Stomach (tissue), 9 donors: Measurements from ENCODE around the gene SEC24D. TPM values are rescaled to one million over a fixed set of nuclear protein-coding genes. Genes with fewer than 3 reads are reported as not detected.
"Not testable (repeated sequence)": the region's sequence is repeated elsewhere in the genome, so short reads cannot be mapped to it uniquely, and the experiment has no call there.

Source experiments
- DNase-seq, 2 donors: peaks; one replicate each; pipeline versions ENCODE4 v3.0.0 to v3.0.0-alpha.2; 2013 to 2019
- H3K27ac ChIP-seq, 5 donors: fragments of 200-600 bp in 4 of 5; sonication (generic) in 4 of 5; one replicate each; pipeline ENCODE4 v1.5.1; 2013 to 2019; ENCODE audit warnings: mild to moderate bottlenecking in 1 of 5, moderate library complexity in 1 of 5
- H3K27me3 ChIP-seq, 3 donors: fragments of 200-600 bp; sonication (generic); one replicate each; pipeline ENCODE4 v1.5.1; 2017 to 2019; ENCODE audit warnings: mixed run types in 1 of 3
- H3K36me3 ChIP-seq, 4 donors: fragments of 200-600 bp; sonication (generic); 1 replicate in 3 of 4; 2 replicates in 1 of 4; pipeline ENCODE4 v1.5.1; 2016 to 2019
- H3K4me1 ChIP-seq, 4 donors: fragments of 200-600 bp; sonication (generic); one replicate each; pipeline ENCODE4 v1.5.1; 2016 to 2019
- H3K4me3 ChIP-seq, 4 donors: fragments of 200-600 bp; sonication (generic) in 3 of 4; one replicate each; pipeline ENCODE4 v1.5.1; 2016 to 2019; ENCODE audit warnings: mild to moderate bottlenecking in 1 of 4
- H3K9me3 ChIP-seq, 4 donors: fragments of 200-600 bp; sonication (generic); one replicate each; pipeline ENCODE4 v1.5.1; 2016 to 2019
- CTCF ChIP-seq, 7 experiments: fragments of 450-650 bp in 4 of 7; fragments of 200-600 bp in 3 of 7; sonication (generic) in 3 of 7; IDR thresholded peaks; one replicate each; pipeline ENCODE4 v1.5.1; 2016 to 2019; ENCODE audit warnings: antibody characterized with exemption in 7 of 7, control low read depth in 2 of 7, mild to moderate bottlenecking in 1 of 7
- EP300 ChIP-seq: sonication (generic); formaldehyde crosslinking; IDR thresholded peaks from one replicate; pipeline ENCODE4 v1.6.1; 2017; ENCODE audit warnings: antibody characterized with exemption
- POLR2A ChIP-seq, 4 donors: fragments of 450-650 bp; IDR thresholded peaks; one replicate each; pipeline ENCODE4 v1.6.1; 2016; ENCODE audit warnings: antibody characterized with exemption in 4 of 4, control low read depth in 2 of 4, mild to moderate bottlenecking in 1 of 4, moderate library complexity in 1 of 4
- POLR2AphosphoS5 ChIP-seq, 3 donors: sonication (generic); formaldehyde crosslinking; IDR thresholded peaks; one replicate each; pipeline ENCODE4 v1.6.1; 2016; ENCODE audit warnings: antibody characterized with exemption in 3 of 3
- WGBS, 5 donors: extraction: QIAGEN DNeasy Blood & Tissue Kit in 3 of 5; methylation state at CpG; one replicate each; pipeline versions ENCODE4 v1.1.5 to v1.1.7; 2013 to 2018; 5-methylcytosine and 5-hydroxymethylcytosine counted together
- intact Hi-C: fragments of 100-400 bp; cut with DNase I; formaldehyde crosslinking; loops from one replicate; pipeline ENCODE4 v1.15.1; 2023; ENCODE audit warnings: low total_unique reads
- polyA plus RNA-seq, 3 donors: library from polyadenylated mRNA; stranded (reverse); fragments of 200-250 nt; gene quantifications; one replicate each; pipeline ENCODE4 v1.2.3, GENCODE V29; 2013
- total RNA-seq, 5 donors: library from RNA; depleted of rRNA; stranded (reverse); fragments of >200 nt; gene quantifications; one replicate each; pipeline versions ENCODE4 v1.1.0 to v1.2.3, GENCODE V29; 2014 to 2016
- donor health status: healthy with polysubstance abuse.
- donor health status: Bipolar disorder and iron deficiency.
- donor health status: healthy.

Gene SEC24D
- total and polyA plus RNA-seq, 8 donors: 6.7 to 132 (median 29.0) TPM

GRCh38 chr4:118881512-118882146 lies 45.7 kb upstream of the SEC24D start:
- 80 to 85% (median 84%) methylated on average over 12 of the region's 12 CpGs for WGBS, 5 donors
- TF ChIP-seq POLR2A (IDR thresholded peaks at IDR 0.05) (no peak), EP300 (no peak), CTCF (IDR thresholded peaks at IDR 0.05) (no peak), POLR2AphosphoS5 (IDR thresholded peaks at IDR 0.05) (no peak)
- H3K4me1 ChIP-seq: no peaks in the 10 kb centered on the region
- H3K27ac ChIP-seq: no peak overlapping the region
- H3K4me3 ChIP-seq: no peak overlapping the region
- no peaks in the 10 kb centered on the region for H3K9me3 ChIP-seq
- H3K36me3 ChIP-seq: no peaks in the 10 kb centered on the region
- H3K27me3 ChIP-seq: no peaks in the 10 kb centered on the region
- intact Hi-C loops: no loop called here
- no peak for DNase-seq

GRCh38 chr4:118879409-118879808 lies 43.5 kb upstream of the SEC24D start:
- no peaks in the 10 kb centered on the region for H3K27me3 ChIP-seq
- WGBS, 5 donors: 80 to 88% (median 86%) methylated on average over 7 of the region's 7 CpGs
- H3K4me1 ChIP-seq: no peaks in the 10 kb centered on the region
- TF ChIP-seq CTCF (IDR thresholded peaks at IDR 0.05): no peak
- no peak for TF ChIP-seq POLR2A (IDR thresholded peaks at IDR 0.05)
- no peak for TF ChIP-seq EP300
- TF ChIP-seq POLR2AphosphoS5 (IDR thresholded peaks at IDR 0.05): no peak
- no peaks in the 10 kb centered on the region for H3K36me3 ChIP-seq
- no peak for DNase-seq
- no peak overlapping the region for H3K4me3 ChIP-seq
- no peak overlapping the region for H3K27ac ChIP-seq
- no peaks in the 10 kb centered on the region for H3K9me3 ChIP-seq
- intact Hi-C loops: no loop called here

- not testable (repeated sequence) for H3K27me3 ChIP-seq, DNase-seq
- 94 to 99% (median 97%) methylated on average over 9 of the region's 9 CpGs for WGBS, 5 donors
These were observed 42.6 kb upstream of the SEC24D start for GRCh38 chr4:118878507-118878906.

GRCh38 chr4:118877797-118878196 lies 41.9 kb upstream of the SEC24D start:
- Histone ChIP-seq H3K4me3 (no peak overlapping the region), H3K27ac (no peak overlapping the region), H3K27me3 (no peaks in the 10 kb centered on the region), H3K9me3 (no peaks in the 10 kb centered on the region), H3K4me1 (no peaks in the 10 kb centered on the region), H3K36me3 (no peaks in the 10 kb centered on the region)
- TF ChIP-seq EP300 (no peak), POLR2A (IDR thresholded peaks at IDR 0.05) (no peak), POLR2AphosphoS5 (IDR thresholded peaks at IDR 0.05) (no peak), CTCF (IDR thresholded peaks at IDR 0.05) (no peak)
- DNase-seq: no peak
- WGBS, 5 donors: 82 to 86% (median 84%) methylated on average over 6 of the region's 6 CpGs
- intact Hi-C loops: no loop called here

More at GRCh38 chr4:118878507-118878906, 42.6 kb upstream of the SEC24D start:
- H3K4me1 ChIP-seq, H3K9me3 ChIP-seq, intact Hi-C loops, H3K4me3 ChIP-seq, H3K27ac ChIP-seq, H3K36me3 ChIP-seq: not testable (repeated sequence)

GRCh38 chr4:118872181-118872580 lies 36.3 kb upstream of the SEC24D start:
- no peaks in the 10 kb centered on the region for H3K36me3 ChIP-seq
- no peak for DNase-seq
- TF ChIP-seq EP300 (no peak), POLR2A (IDR thresholded peaks at IDR 0.05) (no peak), POLR2AphosphoS5 (IDR thresholded peaks at IDR 0.05) (no peak), CTCF (IDR thresholded peaks at IDR 0.05) (no peak)
- H3K27ac ChIP-seq: no peak overlapping the region
- no peak overlapping the region for H3K4me3 ChIP-seq
- 75 to 88% (median 83%) methylated on average over 4 of the region's 4 CpGs for WGBS, 5 donors
- no peaks in the 10 kb centered on the region for H3K27me3 ChIP-seq
- H3K9me3 ChIP-seq: no peaks in the 10 kb centered on the region
- intact Hi-C loops: no loop called here
- H3K4me1 ChIP-seq: peaks cover 0 to 7% (median 0%) of the 10 kb centered on the region in 4 donors
